GM23338 (cell line): Measurements from ENCODE around the gene RARG. TPM values are rescaled to one million over a fixed set of nuclear protein-coding genes. Genes with fewer than 3 reads are reported as not detected.

Source experiments
- ATAC-seq: fragments of 200-7000 bp; cut with Tn5 transposase; 3 replicates; pipeline ENCODE4 v1.9.1; 2020
- DNase-seq: peaks from one replicate; pipeline ENCODE4 v3.0.0-alpha.2; 2015; ENCODE audit warnings: low spot score
- H2AFZ ChIP-seq: fragments of 200-600 bp; sonication (generic); 2 replicates; pipeline ENCODE4 v1.8.0; 2016; ENCODE audit warnings: antibody characterized with exemption, mild to moderate bottlenecking, moderate library complexity
- H3F3A ChIP-seq: fragments of 200-600 bp; sonication (generic); replicated peaks from 2 replicates; pipeline ENCODE4 v1.8.0; 2017; ENCODE audit warnings: antibody characterized with exemption, mixed run types, low read depth
- H3K27ac ChIP-seq: fragments of 200-600 bp; sonication (generic); 2 replicates; pipeline ENCODE4 v1.6.1; 2016; ENCODE audit warnings: low read depth
- H3K27me3 ChIP-seq: fragments of 200-600 bp; sonication (generic); 2 replicates; pipeline ENCODE4 v1.8.0; 2016; ENCODE audit warnings: mild to moderate bottlenecking, mixed run types, moderate library complexity; ENCODE audit not compliant: insufficient read depth
- H3K36me3 ChIP-seq: fragments of 200-600 bp; sonication (generic); 2 replicates; pipeline ENCODE4 v1.8.0; 2016; ENCODE audit warnings: mild to moderate bottlenecking; ENCODE audit not compliant: insufficient read depth
- H3K4me1 ChIP-seq: fragments of 200-600 bp; sonication (generic); 2 replicates; pipeline ENCODE4 v1.8.0; 2016; ENCODE audit warnings: mild to moderate bottlenecking, moderate library complexity; ENCODE audit not compliant: insufficient read depth
- H3K4me2 ChIP-seq: fragments of 200-600 bp; sonication (generic); 2 replicates; pipeline ENCODE4 v1.7.1; 2017; ENCODE audit warnings: mixed run types
- H3K4me3 ChIP-seq: fragments of 200-600 bp; sonication (generic); 2 replicates; pipeline ENCODE4 v1.6.1; 2016; ENCODE audit warnings: mixed run types
- H3K79me2 ChIP-seq: fragments of 200-600 bp; sonication (generic); replicated peaks from 2 replicates; pipeline ENCODE4 v1.8.0; 2017; ENCODE audit warnings: mild to moderate bottlenecking; ENCODE audit not compliant: insufficient read depth
- H3K9me2 ChIP-seq: fragments of 200-600 bp; sonication (generic); 2 replicates; pipeline ENCODE4 v1.8.0; 2017; ENCODE audit not compliant: insufficient read depth
- H4K20me1 ChIP-seq: fragments of 200-600 bp; sonication (generic); replicated peaks from 2 replicates; pipeline ENCODE4 v1.8.0; 2017; ENCODE audit warnings: mild to moderate bottlenecking; ENCODE audit not compliant: insufficient read depth
- H3K27ac Mint-ChIP-seq: 2 replicates; pipeline ENCODE4 v1.8.0; 2020; ENCODE audit warnings: inconsistent platforms, mild to moderate bottlenecking, moderate library complexity, mixed read lengths
- H3K27me3 Mint-ChIP-seq: 3 replicates; pipeline ENCODE4 v1.8.0; 2022; ENCODE audit warnings: low read depth, mild to moderate bottlenecking, moderate library complexity, mixed read lengths, inconsistent platforms; ENCODE audit not compliant: insufficient read depth, poor library complexity
- H3K36me3 Mint-ChIP-seq: 3 replicates; pipeline ENCODE4 v1.8.0; 2021; ENCODE audit warnings: low read depth, mild to moderate bottlenecking, inconsistent platforms, moderate library complexity, mixed read lengths
- H3K4me1 Mint-ChIP-seq: 3 replicates; pipeline ENCODE4 v1.8.0; 2020; ENCODE audit warnings: mild to moderate bottlenecking, inconsistent platforms, mixed read lengths
- H3K4me3 Mint-ChIP-seq: 3 replicates; pipeline ENCODE4 v1.8.0; 2021; ENCODE audit warnings: moderate library complexity, mild to moderate bottlenecking, inconsistent platforms, mixed read lengths
- H3K9me3 Mint-ChIP-seq: 3 replicates; pipeline ENCODE4 v1.8.0; 2020; ENCODE audit warnings: moderate library complexity, mild to moderate bottlenecking, inconsistent platforms, mixed read lengths
- CREB1 ChIP-seq: fragments of 250-450 bp; sonication (Bioruptor Pico); IDR thresholded peaks from 2 replicates; pipeline ENCODE4 v1.5.0; 2020; ENCODE audit warnings: low read depth, mild to moderate bottlenecking, moderate library complexity
- CTCF ChIP-seq, 2 experiments: fragments of 200-600 bp in 1 of 2; sonication (generic) in 1 of 2; conservative IDR thresholded peaks; 2 replicates each; pipeline versions ENCODE4 v1.5.1 to v1.6.1; 2016 to 2017; ENCODE audit warnings: antibody characterized with exemption in 2 of 2, low read depth in 2 of 2, mild to moderate bottlenecking in 2 of 2, moderate library complexity in 1 of 2
- ETS1 ChIP-seq: IDR thresholded peaks from 2 replicates; pipeline ENCODE4 v1.6.1; 2016; ENCODE audit warnings: antibody characterized with exemption
- EZH2 ChIP-seq: fragments of 200-600 bp; sonication (generic); IDR thresholded peaks from one replicate; pipeline ENCODE4 v1.8.0; 2017; ENCODE audit warnings: antibody characterized with exemption, mild to moderate bottlenecking, low read depth; ENCODE audit not compliant: unreplicated experiment
- EZH2phosphoT487 ChIP-seq: fragments of 200-600 bp; sonication (generic); IDR thresholded peaks from one replicate; pipeline ENCODE4 v1.8.1; 2018; ENCODE audit warnings: antibody characterized with exemption; ENCODE audit not compliant: unreplicated experiment
- JUNB ChIP-seq: IDR thresholded peaks from one replicate; pipeline ENCODE4 v1.6.1; 2016; ENCODE audit warnings: antibody characterized with exemption; ENCODE audit not compliant: unreplicated experiment
- POLR2AphosphoS5 ChIP-seq: IDR thresholded peaks from 2 replicates; pipeline ENCODE4 v1.6.1; 2016; ENCODE audit warnings: antibody characterized with exemption, low read depth
- ZNF114 ChIP-seq: fragments of 250-450 bp; sonication (Bioruptor Pico); IDR thresholded peaks from 2 replicates; pipeline ENCODE4 v1.5.0; 2020; ENCODE audit warnings: mild to moderate bottlenecking, moderate library complexity
- ZNF462 ChIP-seq: fragments of 250-450 bp; sonication (Bioruptor Pico); IDR thresholded peaks from 2 replicates; pipeline ENCODE4 v1.5.0; 2020; ENCODE audit warnings: mild to moderate bottlenecking, moderate library complexity
- polyA plus RNA-seq: library from polyadenylated mRNA; unstranded; fragments of >200 nt; fragmentation: Nextera tagmentation; extraction: Ambion mirVana; gene quantifications from 2 replicates; pipeline ENCODE4 v1.2.1, GENCODE V29; 2016
- total RNA-seq: library from RNA; depleted of rRNA; stranded (reverse); fragments of >200 nt; shearing (Covaris generic); gene quantifications from 2 replicates; pipeline ENCODE4 v1.2.3, GENCODE V29; 2014

Gene RARG
- total and polyA plus RNA-seq, 2 experiments from 2014 or later: 18.5 to 50.2 TPM

GRCh38 chr12:53180931-53181645, 50.9 kb downstream of the RARG start (continued):
- TF ChIP-seq ZNF462 (no peak), EZH2phosphoT487 (no peak)

GRCh38 chr12:53180220-53180930, 51.6 kb downstream of the RARG start, which contains the start of the genes CSAD and ZNF740:
Gene CSAD, minus strand, starts transcription at chr12:53180925. Its CDS starts 7,455 bp downstream, at chr12:53173470.
Gene ZNF740, plus strand, starts transcription at chr12:53180722. Its CDS starts 1,262 bp downstream, at chr12:53181984.
- no peaks in the 10 kb centered on the region for H3K9me2 ChIP-seq
- 0 out of 4 replicates have a peak, but pooled peaks of 1 of the 2 experiments have one; percentile 0 for TF ChIP-seq CTCF (conservative IDR thresholded peaks at IDR 0.05; ENCODE audit: low read depth in 2 of 2)
- no peak for TF ChIP-seq ZNF114
- peak; percentile 31; the same call in 1 of the 2 replicates for TF ChIP-seq POLR2AphosphoS5
- TF ChIP-seq JUNB: no peak
- TF ChIP-seq ETS1: peak; percentile 54; the same call in 1 of the 2 replicates
- peak; percentile 19 for TF ChIP-seq EZH2
- TF ChIP-seq CREB1 (CRISPR knock-in tag): 0 out of 2 replicates have a peak, but pooled peaks have one; percentile 35
- peaks cover 19% of the 10 kb centered on the region for H3F3A ChIP-seq
- H3K79me2 ChIP-seq: peaks cover 17% of the 10 kb centered on the region
- H3K4me1 ChIP-seq: peaks cover 23% of the 10 kb centered on the region
- H3K36me3 ChIP-seq: peaks cover 11% of the 10 kb centered on the region; the same call in 1 of the 2 replicates
- peak within 1 kb of the TSS; percentile 80 for H3K4me3 ChIP-seq
- peak within 1 kb of the TSS; percentile 94 for H3K27ac ChIP-seq
- H2AFZ ChIP-seq: peak within 1 kb of the TSS; percentile 99
- peaks cover 45% of the 10 kb centered on the region for H3K27me3 ChIP-seq
- ATAC-seq (peak; percentile 96), DNase-seq (peak; percentile 98)
- H3K4me2 ChIP-seq: peak within 1 kb of the TSS; percentile 98
- Mint-ChIP-seq H3K36me3 (peaks cover 37% of the 10 kb centered on the region), H3K27ac (peak within 1 kb of the TSS; percentile 92), H3K9me3 (no peaks in the 10 kb centered on the region), H3K4me3 (peak within 1 kb of the TSS; percentile 84), H3K4me1 (peaks cover 28% of the 10 kb centered on the region), H3K27me3 (peaks cover 47% of the 10 kb centered on the region)
- peaks cover 32% of the 10 kb centered on the region for H4K20me1 ChIP-seq
